NCI-H460 (cell line): ENCODE results near the gene TTC9C. TPM values are rescaled to one million over a fixed set of nuclear protein-coding genes. Genes with fewer than 3 reads are reported as not detected.
"Not testable (repeated sequence)": the region's sequence is repeated elsewhere in the genome, so short reads cannot be mapped to it uniquely, and the experiment has no call there.

Source experiments
- DNase-seq: peaks from one replicate; pipeline ENCODE4 v3.0.0-alpha.2; 2016; ENCODE audit warnings: low read depth; ENCODE audit errors: extremely low read depth
- polyA plus RNA-seq: library from polyadenylated mRNA; depleted of rRNA; stranded (reverse); fragments of >200 nt; gene quantifications from 2 replicates; pipeline ENCODE4 v1.2.3, GENCODE V29; 2014; cell fraction: nucleus; rRNA removed
- total RNA-seq: library from RNA; depleted of rRNA; stranded (reverse); fragments of >200 nt; shearing (Covaris generic); gene quantifications from 2 replicates; pipeline ENCODE4 v1.2.3, GENCODE V29; 2014; rRNA removed

The TTC9C gene, protein sequence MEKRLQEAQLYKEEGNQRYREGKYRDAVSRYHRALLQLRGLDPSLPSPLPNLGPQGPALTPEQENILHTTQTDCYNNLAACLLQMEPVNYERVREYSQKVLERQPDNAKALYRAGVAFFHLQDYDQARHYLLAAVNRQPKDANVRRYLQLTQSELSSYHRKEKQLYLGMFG
- 25.8 and 28.8 TPM in 2 replicates for total RNA-seq
- polyA plus RNA-seq = 17.5 and 29.8 TPM in 2 replicates

DNA sequence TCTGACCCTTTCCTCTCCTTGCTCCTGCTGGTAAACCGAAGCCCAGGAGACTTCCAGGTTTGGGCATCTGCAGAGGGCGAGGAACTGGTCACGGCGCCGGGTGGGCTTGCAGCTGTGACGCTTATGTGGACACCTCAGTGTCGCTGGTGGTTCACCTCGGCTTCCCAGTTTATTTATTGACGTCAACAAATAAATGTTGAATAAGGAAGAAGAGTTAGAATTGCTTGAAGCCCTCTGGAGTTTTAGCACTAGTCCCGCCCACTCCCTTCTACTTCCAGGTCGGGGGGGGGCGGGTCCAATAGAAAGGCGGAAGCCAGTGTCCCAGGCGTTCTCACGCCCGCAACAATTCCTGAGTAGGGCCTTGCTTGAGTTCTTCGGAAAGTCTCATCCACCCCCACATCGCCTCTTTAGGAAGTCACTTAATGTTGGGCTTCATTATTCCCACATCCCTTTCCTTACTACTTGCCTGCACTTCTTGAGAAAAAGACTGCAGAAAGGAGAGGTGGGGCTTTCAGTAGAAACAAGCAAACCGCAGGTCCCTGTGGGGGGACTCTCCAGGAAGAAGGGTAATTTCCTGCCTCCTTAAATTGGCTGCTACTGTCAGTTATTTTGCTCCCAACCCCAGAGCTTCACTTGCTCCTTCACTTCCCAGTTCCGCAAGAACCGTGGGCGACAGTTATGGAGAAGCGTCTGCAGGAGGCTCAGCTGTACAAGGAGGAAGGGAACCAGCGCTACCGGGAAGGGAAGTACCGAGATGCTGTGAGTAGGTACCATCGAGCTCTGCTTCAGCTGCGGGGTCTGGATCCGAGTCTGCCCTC lies at the start of gene TTC9C:
Gene TTC9C, plus strand, starts transcription at position 316 of the 818 bp plus-strand sequence. Its CDS starts 363 bp downstream, at position 679.
- DNase-seq = peak; percentile 62

DNA sequence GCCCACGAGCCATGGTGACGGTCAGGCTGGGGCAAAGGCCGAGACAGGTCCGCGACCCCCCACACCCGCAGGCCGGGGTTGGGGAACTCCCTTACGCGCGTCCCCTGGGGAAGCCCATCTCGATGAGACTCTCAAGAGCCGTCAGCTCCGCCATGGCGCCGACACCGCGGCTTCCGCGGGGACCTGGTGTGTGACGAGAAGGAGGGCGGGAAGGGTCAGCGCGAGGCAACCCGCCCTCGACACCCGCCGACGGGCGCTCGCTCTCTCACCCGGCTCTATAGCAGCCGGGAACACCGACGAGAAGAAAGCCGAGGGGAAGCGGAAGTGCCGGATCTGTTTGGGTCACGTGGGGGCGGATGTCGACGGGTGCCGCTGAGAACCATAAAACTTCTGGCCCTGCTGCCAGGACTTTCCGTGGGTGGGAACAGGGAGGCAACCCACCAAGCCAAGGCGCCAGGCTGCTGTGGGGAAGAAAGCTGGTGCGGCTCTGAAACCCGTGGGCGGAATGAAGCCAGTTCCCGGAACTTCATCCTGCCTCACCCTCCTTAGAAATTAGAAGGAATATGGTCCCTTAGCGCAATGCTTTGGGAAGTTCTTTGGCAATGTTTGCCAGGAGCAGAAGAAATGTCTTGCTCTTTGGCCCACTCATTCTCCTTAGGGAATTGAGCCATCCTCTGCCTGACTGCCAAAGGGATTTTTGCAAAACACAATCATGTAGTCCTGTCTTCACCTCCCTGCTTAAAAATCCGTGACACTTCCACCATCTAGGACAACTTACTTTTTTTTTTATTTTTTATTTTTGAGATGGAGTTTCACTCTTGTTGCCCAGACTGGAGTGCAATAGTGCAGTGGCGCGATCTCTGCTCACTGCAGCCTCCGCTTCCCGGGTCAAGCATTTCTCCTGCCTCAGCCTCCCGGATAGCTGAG lies 49.3 kb upstream of the TTC9C start, which contains the start of gene UBXN1:
Gene UBXN1, minus strand, starts transcription at position 304 of the 927 bp plus-strand sequence. Its CDS starts 150 bp downstream, at position 154.
- DNase-seq = peak; percentile 71

GRCh38 chr11:62680825-62681240 lies 47.5 kb upstream of the TTC9C start:
- DNase-seq = peak; percentile 64

GRCh38 chr11:62682518-62682917 lies 45.8 kb upstream of the TTC9C start:
- no peak for DNase-seq

GRCh38 chr11:62687508-62688396 lies 40.5 kb upstream of the TTC9C start:
- DNase-seq = no peak

DNA sequence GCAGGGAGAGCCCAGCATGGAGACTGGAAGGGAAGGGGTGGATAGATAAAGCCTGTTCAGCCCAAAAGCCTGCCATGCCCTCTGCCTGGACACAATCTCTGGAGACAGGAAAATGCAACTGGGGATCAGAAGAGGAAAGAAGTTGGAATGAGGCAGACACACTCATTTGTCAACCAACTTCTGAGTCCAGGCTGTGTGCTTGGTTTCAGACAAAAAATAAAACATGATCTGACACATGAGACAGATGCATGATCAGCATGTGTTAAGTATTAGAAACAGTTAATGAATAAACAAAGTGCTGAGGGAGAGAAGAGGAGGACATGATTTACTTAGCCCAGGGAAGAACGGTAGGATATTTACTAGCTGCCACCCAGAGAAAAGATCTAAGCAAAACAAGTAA lies 39.8 kb upstream of the TTC9C start:
- no peak for DNase-seq

- DNase-seq = no peak
Observed at GRCh38 chr11:62689421-62690183, 38.7 kb upstream of the TTC9C start, which contains the start of gene LRRN4CL. TSS of gene LRRN4CL (minus strand) at chr11:62689530. CDS start at chr11:62688508, 1,022 bp downstream.

GRCh38 chr11:62693624-62694023 lies 34.7 kb upstream of the TTC9C start:
- DNase-seq = not testable (repeated sequence)

GRCh38 chr11:62694455-62695167 lies 33.7 kb upstream of the TTC9C start:
- DNase-seq = peak; percentile 71

DNA sequence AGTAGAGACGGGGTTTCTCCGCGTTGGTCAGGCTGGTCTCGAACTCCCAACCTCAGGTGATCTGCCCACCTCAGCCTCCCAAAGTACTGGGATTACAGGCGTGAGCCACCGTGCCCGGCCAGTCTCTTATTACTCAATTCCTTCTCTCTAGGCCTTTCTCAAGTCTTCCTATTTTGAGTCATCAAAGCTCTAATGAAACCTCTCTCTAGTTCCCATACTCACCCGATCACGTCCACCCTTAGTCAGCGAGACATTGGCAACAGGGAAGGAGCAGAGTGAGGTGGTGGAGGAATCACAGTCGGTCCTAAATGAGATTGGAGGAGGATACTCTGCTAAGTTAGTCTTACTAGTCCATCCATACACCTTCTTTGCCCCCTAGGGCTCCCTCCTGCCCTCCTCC lies 26.0 kb upstream of the TTC9C start:
- DNase-seq = no peak

GRCh38 chr11:62703921-62704320 lies 24.4 kb upstream of the TTC9C start:
- DNase-seq = not testable (repeated sequence)

DNA sequence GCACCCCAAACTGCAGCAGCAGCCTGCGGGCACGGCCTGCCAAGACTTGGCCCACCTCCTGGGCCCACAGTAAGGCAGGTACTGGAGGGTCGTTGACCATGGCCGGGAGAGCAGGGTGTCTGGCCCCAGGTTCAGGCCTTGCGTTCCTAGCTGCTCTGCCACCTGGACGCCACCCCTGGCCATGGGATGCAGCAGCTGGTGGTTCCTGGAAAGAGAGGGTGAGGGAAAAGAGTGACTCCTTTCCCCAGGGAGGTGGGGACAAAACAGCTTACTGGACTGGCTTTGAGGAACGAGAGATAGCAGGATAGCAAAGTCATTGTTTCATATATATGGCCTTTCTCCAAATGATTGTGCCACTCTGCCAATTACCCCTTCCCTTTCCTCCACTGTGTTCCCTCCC lies 22.9 kb upstream of the TTC9C start:
- DNase-seq = no peak

DNA sequence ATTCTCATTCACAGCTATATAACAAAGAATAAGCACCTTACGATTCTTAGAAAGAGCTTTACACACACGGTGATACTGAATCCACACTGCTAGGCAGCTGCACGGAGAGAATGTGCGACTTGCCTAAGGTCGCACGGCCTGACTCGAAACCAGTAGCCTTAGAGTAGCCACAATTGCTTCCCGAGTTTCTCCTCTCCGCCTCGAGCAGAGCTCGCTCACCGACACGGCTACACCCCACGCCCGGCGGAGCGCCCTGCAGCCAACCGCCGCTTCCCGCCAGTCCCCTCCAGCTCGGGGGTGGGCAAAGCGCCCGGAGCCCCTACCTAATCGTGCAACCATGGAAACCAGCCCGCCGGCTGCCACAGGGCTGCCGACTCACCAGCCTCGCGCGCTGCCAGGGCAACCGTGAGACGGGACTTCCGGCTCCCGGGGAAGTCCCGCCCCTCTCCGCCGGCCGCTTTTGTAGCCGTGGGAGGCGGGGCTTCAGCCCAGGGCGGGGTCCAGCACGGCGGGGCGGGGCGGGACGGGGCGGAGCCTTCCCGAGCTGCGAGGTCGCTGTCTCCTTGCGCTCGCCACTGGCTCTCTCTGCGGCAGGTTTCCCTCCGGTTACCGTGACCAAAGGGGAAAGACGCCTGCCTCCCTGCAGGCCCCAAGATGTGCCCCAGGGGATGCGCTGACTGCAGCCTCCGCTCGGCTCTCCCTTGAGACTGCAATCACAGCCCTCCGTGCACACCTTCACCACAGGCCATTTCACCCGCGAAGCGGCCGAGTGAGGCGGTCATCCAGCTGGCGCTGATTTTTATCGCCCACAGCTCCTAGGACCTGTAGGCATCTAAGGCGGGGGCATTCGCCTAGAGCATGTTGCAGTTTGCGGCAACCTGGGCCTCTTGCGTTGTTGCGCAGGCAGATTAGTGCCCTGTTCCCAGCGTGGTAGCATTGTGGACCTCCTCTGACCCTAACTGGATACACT lies 22.1 kb upstream of the TTC9C start:
- DNase-seq = peak; percentile 82

DNA sequence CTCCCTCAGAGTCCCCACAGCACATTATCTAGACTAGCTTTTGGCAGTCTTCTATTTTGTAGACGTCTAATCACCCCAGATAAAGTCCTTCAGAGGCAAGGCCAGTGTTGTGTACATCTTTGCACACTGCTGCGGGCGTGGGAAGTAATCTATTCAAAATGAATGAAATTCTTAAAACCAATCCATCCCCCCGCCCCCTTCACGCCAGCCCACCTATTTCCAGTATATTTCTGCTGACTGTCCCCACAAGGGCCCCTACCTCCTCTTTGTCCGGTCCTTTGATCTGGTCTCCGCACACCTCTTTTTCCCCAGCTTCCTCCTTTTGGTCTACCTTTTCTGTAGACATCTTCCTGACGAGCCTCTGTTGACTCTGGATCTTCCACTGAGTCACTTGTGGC lies 21.4 kb upstream of the TTC9C start:
- no peak for DNase-seq

- no peak for DNase-seq
Observed at GRCh38 chr11:62707277-62707861, 20.9 kb upstream of the TTC9C start, which contains the start of the genes BSCL2 and GNG3. TSS of gene BSCL2 (minus strand) at chr11:62707424. CDS start at chr11:62707195, 229 bp downstream. TSS of gene GNG3 (plus strand) at chr11:62707676. CDS start at chr11:62708296, 620 bp downstream.

- no peak for DNase-seq
Observed at GRCh38 chr11:62708392-62708791, 19.9 kb upstream of the TTC9C start.
